HG02973 (cell line): ENCODE measurements around the gene RYR1.
A peak's percentile ranks its signal among the peaks of the same experiment; 100 is the strongest.
"Not testable (repeated sequence)": the region's sequence is repeated elsewhere in the genome, so short reads cannot be mapped to it uniquely, and the experiment has no call there.

Experiments
- ATAC-seq: cut with Tn5 transposase; IDR thresholded peaks from one replicate; pipeline ENCODE4 v1.9.1; 2021; ENCODE audit warnings: moderate library complexity; ENCODE audit not compliant: unreplicated experiment

The RYR1 gene

DNA sequence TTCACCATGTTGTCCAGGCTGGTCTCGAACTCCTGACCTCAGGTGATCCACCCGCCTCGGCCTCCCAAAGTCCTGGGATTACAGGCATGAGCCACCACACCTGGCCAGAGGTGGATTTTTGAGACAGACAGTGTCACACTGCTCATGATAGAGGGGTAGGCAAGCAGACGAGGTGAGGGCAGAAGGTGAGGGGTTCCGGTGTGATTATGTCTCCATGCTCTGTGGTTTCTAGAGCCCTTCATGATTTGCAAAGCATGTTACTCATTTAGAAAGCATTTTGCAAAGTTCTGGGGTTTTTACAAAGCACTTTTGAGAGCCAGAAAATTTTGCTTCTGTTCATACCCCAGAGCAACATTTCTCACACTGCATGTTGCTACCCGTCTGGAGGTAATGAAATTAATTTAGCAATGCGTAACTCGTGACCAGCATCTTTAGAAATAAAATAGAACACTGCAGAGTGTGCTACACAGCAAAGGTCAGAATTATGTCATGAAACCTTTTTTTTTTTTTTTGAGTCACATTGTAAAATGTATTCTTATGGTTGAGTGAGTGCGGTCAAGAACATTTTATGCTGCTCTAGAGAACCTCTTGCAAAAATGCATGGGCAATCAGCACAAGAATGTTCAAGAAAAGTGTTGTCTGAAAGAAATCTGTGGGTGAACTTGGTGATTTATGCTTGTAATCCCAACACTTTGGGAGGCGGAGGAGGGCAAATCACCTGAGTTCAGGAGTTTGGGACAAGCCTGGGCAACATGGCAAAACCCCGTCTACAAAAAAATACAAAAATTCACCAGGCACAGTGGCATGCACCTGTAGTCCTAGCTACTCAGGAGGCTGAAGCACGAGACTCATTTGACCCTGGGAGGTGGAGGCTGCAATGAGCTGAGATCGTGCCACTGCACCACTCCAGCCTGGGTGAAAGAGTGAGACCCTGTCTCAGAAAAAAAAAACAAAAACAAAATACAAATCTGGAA lies 126.2 kb downstream of the RYR1 start:
- peak; percentile 53 for ATAC-seq

DNA sequence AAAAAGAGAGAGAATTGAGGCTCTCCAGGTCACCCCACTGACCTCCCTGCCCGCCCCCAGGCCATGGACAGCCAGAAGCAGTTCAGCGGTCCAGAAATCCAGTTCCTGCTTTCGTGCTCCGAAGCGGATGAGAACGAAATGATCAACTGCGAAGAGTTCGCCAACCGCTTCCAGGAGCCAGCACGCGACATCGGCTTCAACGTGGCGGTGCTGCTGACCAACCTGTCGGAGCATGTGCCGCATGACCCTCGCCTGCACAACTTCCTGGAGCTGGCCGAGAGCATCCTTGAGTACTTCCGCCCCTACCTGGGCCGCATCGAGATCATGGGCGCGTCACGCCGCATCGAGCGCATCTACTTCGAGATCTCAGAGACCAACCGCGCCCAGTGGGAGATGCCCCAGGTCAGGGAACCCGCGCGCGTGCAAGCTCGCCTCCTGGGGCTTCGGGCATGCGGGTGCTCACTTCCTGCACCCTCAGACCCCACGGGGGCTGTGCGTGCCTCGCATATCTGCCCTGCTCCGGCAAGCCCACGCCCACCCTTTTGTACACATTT lies 127.6 kb downstream of the RYR1 start:
- ATAC-seq, result no peak

DNA sequence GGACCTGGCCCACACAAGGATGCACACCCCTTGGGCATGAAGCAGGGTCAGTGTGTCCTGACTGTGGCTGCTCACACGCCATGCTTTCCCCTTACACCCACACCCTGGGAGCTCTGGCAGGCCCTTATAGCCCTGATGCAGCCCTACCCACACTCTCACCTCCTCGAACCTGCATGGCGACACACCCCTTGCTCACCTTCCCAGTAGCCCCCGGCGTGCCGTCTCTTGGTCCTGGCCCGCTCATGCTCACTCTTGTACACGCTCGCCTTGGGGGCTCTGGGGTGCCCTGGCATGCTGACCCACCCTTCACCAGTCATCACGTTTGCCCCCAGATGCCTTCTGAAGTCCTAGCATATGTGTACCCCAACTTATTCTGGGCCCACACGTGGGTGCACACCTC lies 128.2 kb downstream of the RYR1 start:
- ATAC-seq, result no peak

- no peak for ATAC-seq
Observed at GRCh38 chr19:38562096-38562495, 128.6 kb downstream of the RYR1 start.

DNA sequence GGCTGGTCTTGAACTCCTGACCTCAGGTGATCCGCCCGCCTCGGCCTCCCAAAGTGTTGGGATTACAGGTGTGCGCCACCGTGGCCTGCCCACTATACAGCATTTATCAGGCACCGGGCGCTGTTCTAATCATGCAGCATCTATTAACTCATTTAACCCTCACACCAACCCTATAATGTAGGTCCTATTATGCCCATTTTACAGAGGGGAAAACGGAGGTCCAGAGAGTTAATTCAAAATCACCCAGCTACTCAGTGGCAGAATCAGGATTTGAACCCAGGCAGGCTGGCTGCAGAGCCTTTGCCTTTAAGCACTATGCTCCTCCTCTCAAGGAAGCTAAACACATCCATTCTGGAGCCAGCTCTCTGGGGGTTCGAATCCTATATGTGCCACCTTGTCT lies 130.0 kb downstream of the RYR1 start:
- ATAC-seq, result no peak

DNA sequence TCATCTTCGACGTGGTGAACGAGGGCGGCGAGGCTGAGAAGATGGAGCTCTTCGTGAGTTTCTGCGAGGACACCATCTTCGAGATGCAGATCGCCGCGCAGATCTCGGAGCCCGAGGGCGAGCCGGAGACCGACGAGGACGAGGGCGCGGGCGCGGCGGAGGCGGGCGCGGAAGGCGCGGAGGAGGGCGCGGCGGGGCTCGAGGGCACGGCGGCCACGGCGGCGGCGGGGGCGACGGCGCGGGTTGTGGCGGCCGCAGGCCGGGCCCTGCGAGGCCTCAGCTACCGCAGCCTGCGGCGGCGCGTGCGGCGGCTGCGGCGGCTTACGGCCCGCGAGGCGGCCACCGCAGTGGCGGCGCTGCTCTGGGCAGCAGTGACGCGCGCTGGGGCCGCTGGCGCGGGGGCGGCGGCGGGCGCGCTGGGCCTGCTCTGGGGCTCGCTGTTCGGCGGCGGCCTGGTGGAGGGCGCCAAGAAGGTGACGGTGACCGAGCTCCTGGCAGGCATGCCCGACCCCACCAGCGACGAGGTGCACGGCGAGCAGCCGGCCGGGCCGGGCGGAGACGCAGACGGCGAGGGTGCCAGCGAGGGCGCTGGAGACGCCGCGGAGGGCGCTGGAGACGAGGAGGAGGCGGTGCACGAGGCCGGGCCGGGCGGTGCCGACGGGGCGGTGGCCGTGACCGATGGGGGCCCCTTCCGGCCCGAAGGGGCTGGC lies 131.6 kb downstream of the RYR1 start:
- ATAC-seq, result no peak

GRCh38 chr19:38565691-38566105 lies 132.2 kb downstream of the RYR1 start:
- ATAC-seq, result no peak

- no peak for ATAC-seq
Observed at GRCh38 chr19:38569368-38569983, 136.0 kb downstream of the RYR1 start.

DNA sequence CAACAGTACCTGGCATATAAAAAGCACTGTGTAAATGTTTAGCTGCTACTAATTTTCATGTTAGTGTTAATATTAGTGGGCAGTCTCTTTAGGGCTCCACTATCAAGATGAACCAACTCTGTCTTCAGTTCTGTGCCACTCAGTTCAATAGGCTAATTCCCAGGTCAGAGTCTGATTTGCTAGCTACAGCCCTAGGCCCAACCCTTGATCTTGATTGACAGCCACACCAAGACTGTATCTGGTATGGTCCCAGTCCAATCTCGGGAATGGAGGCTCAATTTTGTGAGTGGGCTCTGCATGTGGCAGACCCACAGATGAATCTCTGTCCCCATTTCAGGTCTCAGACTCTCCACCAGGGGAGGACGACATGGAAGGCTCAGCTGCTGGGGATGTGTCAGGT lies 138.2 kb downstream of the RYR1 start:
- ATAC-seq, result no peak

DNA sequence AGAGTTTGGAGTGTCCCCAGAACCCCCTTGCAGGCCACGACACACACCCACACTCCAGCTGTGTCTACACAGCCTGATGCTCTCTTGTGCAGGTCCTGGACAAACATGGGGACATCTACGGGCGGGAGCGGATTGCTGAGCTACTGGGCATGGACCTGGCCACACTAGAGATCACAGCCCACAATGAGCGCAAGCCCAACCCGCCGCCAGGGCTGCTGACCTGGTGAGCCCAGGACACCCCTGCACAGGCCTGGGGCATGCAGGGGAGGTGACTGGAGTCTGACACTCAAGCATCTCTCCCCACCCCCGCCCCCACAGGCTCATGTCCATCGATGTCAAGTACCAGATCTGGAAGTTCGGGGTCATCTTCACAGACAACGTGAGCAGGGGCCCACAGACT lies 144.3 kb downstream of the RYR1 start:
- no peak for ATAC-seq

GRCh38 chr19:38579304-38579703 lies 145.8 kb downstream of the RYR1 start:
- ATAC-seq, result not testable (repeated sequence)

DNA sequence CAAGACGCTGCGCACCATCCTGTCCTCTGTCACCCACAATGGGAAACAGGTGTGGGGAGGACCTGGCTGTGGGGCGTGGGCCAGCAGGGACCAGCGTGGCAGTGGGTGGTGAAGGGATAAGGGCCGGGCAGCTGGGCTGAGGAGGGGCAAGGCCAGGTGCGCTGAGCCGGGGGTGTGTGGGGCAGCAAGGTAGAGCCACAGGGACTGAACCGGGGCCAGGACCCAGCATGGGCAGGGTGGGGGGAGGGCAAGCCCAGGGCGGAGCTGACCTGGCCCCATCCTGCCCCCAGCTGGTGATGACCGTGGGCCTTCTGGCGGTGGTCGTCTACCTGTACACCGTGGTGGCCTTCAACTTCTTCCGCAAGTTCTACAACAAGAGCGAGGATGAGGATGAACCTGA lies 146.6 kb downstream of the RYR1 start:
- ATAC-seq, result no peak

- no peak for ATAC-seq
Observed at GRCh38 chr19:38583219-38583984, 149.9 kb downstream of the RYR1 start.

- no peak for ATAC-seq
Observed at GRCh38 chr19:38583985-38584305, 150.5 kb downstream of the RYR1 start.

GRCh38 chr19:38587562-38587961 lies 154.1 kb downstream of the RYR1 start:
- no peak for ATAC-seq

DNA sequence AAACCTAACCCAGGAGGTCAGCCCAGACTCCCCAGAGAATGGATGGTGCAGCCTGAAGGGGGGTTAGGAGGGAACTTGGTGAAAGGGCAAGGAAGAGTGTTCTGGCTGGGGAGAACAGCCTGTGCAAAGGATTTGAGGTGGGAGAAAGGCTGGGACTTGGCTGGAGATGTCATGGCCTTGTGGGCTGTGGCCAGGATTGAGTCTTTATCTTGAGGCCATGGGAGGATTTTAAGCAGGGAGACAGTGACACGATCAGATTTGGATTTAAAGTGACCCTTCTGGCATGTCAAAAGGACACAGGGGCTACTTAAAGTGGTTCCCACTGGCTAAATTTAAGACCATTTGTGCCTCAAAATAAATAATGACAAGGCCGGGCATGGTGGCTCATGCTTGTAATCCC lies 154.6 kb downstream of the RYR1 start:
- ATAC-seq, result no peak

GRCh38 chr19:38592940-38593339 lies 159.4 kb downstream of the RYR1 start:
- no peak for ATAC-seq

- ATAC-seq, result no peak
Observed at GRCh38 chr19:38596057-38596981, 162.8 kb downstream of the RYR1 start.

GRCh38 chr19:38597075-38597474 lies 163.6 kb downstream of the RYR1 start:
- ATAC-seq, result no peak

- no peak for ATAC-seq
Observed at GRCh38 chr19:38599722-38600121, 166.2 kb downstream of the RYR1 start.
